Neural progenitor cell (in vitro differentiated cells): ENCODE results near the gene NEURL1B.

ENCODE experiments used
- EZH2 ChIP-seq: fragments of 200-600 bp; sonication (generic); IDR thresholded peaks from 2 replicates; pipeline ENCODE4 v1.6.1; 2017; ENCODE audit warnings: antibody characterized with exemption, mild to moderate bottlenecking, moderate library complexity
- EZH2phosphoT487 ChIP-seq: fragments of 200-600 bp; sonication (generic); IDR thresholded peaks from 2 replicates; pipeline ENCODE4 v1.6.1; 2017; ENCODE audit warnings: antibody characterized with exemption
- TF ChIP-seq, protein P1 (sequence below): fragments of 200-600 bp; sonication (generic); IDR thresholded peaks from 2 replicates; pipeline ENCODE4 v1.5.1; 2017; ENCODE audit warnings: antibody characterized with exemption, mild to moderate bottlenecking

DNA sequence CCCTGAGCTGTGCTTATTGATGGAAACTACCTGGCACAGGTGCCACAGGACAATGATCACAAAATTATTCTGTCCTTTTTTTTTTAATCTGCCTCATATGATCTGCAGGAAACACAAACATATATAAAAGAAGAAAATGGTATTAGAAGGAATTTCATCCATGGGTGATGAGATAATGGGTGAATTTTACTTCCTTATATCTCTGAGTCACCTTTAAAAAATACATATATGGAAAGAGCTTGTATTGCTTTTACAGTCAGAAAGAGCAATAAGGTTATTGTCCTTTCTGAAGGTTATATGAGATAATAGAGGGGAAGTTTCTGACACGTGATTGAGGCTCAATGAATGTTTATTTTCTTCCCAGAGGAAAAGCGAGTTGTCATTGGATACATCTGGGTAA lies 31.6 kb downstream of the NEURL1B start:
- TF ChIP-seq, protein P1, sequence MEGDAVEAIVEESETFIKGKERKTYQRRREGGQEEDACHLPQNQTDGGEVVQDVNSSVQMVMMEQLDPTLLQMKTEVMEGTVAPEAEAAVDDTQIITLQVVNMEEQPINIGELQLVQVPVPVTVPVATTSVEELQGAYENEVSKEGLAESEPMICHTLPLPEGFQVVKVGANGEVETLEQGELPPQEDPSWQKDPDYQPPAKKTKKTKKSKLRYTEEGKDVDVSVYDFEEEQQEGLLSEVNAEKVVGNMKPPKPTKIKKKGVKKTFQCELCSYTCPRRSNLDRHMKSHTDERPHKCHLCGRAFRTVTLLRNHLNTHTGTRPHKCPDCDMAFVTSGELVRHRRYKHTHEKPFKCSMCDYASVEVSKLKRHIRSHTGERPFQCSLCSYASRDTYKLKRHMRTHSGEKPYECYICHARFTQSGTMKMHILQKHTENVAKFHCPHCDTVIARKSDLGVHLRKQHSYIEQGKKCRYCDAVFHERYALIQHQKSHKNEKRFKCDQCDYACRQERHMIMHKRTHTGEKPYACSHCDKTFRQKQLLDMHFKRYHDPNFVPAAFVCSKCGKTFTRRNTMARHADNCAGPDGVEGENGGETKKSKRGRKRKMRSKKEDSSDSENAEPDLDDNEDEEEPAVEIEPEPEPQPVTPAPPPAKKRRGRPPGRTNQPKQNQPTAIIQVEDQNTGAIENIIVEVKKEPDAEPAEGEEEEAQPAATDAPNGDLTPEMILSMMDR, result no peak
- TF ChIP-seq EZH2phosphoT487 (no peak), EZH2 (no peak)
